TTC549 (cell line): ENCODE data around the gene KRTAP3-2.

Experiments used
- FAIRE-seq: peaks from 2 replicates; lab custom pipeline; 2012; peaks lifted over from hg19 to GRCh38; lab: Jason Lieb, UNC

The KRTAP3-2 gene

GRCh38 chr17:40962059-40962561 lies 37.6 kb downstream of the KRTAP3-2 start:
- no peak for FAIRE-seq

GRCh38 chr17:40961591-40961990 lies 38.1 kb downstream of the KRTAP3-2 start:
- no peak for FAIRE-seq

- no peak for FAIRE-seq
Observed at GRCh38 chr17:40960144-40960543, 39.6 kb downstream of the KRTAP3-2 start.

- no peak for FAIRE-seq
Observed at GRCh38 chr17:40958086-40958953, 41.4 kb downstream of the KRTAP3-2 start.

GRCh38 chr17:40956401-40957254 lies 43.1 kb downstream of the KRTAP3-2 start:
- no peak for FAIRE-seq

DNA sequence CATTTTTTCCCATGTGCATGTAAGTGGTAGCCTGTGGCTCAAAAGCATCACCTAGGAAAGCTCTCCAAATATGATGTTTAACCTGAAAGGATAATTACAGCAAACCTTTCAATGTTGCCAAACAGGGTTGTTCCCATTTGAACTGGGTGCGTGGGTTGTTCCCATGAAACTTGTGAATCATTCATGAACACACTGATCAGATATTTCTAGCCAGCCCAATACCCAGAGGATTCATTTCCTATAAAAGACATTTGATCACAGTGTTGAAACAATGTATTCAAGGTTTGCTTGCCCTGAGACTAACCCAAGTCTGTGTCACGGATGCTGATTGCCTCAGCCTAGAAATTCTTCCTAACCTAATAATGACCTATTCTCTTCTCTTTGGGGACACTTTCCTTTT lies 45.8 kb downstream of the KRTAP3-2 start:
- FAIRE-seq = no peak

- FAIRE-seq = no peak
Observed at GRCh38 chr17:40952661-40953060, 47.0 kb downstream of the KRTAP3-2 start.

GRCh38 chr17:40952154-40952553 lies 47.6 kb downstream of the KRTAP3-2 start:
- no peak for FAIRE-seq

DNA sequence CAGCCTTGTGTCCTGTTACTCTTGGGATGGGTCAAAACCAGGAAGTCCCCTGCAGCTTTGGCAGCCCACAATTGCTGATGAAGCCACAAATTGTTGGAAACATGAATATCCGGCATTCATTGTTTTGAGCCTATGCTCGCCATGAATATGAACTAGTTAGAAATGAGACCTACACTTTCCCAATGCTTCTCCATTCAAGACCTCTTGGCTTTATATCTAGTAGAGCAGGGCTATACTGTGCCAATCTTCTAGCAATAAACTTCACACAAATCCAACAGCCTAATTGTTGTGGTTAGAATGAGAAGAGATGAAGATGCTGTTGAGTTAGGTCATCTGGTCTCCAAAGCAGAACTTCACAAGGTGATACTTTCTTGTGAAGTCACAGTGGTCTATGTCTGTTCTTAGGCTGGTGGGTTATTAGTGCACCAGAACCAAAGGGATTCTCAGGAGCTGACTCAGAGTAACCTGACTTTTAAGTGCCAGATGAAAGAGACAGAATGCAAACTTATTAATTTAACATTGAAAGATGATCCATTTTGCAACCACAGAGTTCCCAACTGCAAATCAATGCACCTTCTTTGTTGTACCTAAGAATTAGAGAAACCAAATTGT lies 48.6 kb downstream of the KRTAP3-2 start:
- FAIRE-seq = no peak

GRCh38 chr17:40950176-40950575 lies 49.5 kb downstream of the KRTAP3-2 start:
- no peak for FAIRE-seq

GRCh38 chr17:40949418-40949817 lies 50.3 kb downstream of the KRTAP3-2 start:
- no peak for FAIRE-seq
